WTC11 (cell line): ENCODE measurements around the gene CFAP300. TPM values are rescaled to one million over a fixed set of nuclear protein-coding genes. Genes with fewer than 3 reads are reported as not detected.

Experiments
- ATAC-seq: fragments of 200-7000 bp; cut with Tn5 transposase; 2 replicates; pipeline ENCODE4 v1.10.0; 2021; ENCODE audit warnings: mild to moderate bottlenecking, moderate library complexity
- CTCF ChIA-PET: fragments of 300-600 bp; sonication (Branson Sonifier 250); formaldehyde crosslinking; loops from one replicate; lab custom pipeline; 2021; ENCODE audit warnings: antibody characterized with exemption; lab: Charles Lee
- POLR2A ChIA-PET: fragments of 350-600 bp; sonication (Branson Sonifier 250); formaldehyde crosslinking; loops from one replicate; lab custom pipeline; 2021; ENCODE audit warnings: antibody characterized with exemption; lab: Charles Lee
- DNase-seq: peaks from one replicate; pipeline ENCODE4 v3.0.0; 2021; ENCODE audit warnings: low spot score
- H3K27ac Mint-ChIP-seq: 2 replicates; pipeline ENCODE4 v1.8.0; 2021; ENCODE audit warnings: mixed read lengths
- H3K27me3 Mint-ChIP-seq: 2 replicates; pipeline ENCODE4 v1.8.0; 2021; ENCODE audit warnings: low read depth, mild to moderate bottlenecking, moderate library complexity, mixed read lengths
- H3K36me3 Mint-ChIP-seq: 2 replicates; pipeline ENCODE4 v1.8.0; 2021; ENCODE audit warnings: mixed read lengths
- H3K4me1 Mint-ChIP-seq: 2 replicates; pipeline ENCODE4 v1.8.0; 2022; ENCODE audit warnings: mixed read lengths
- H3K4me3 Mint-ChIP-seq: 2 replicates; pipeline ENCODE4 v1.8.0; 2021; ENCODE audit warnings: mild to moderate bottlenecking, moderate library complexity, mixed read lengths
- H3K9me3 Mint-ChIP-seq: 2 replicates; pipeline ENCODE4 v1.8.0; 2021; ENCODE audit warnings: mixed read lengths
- CBFB ChIP-seq: sonication (generic); formaldehyde crosslinking; IDR thresholded peaks from 2 replicates; pipeline ENCODE4 v1.8.1; 2022; ENCODE audit warnings: mild to moderate bottlenecking, low read depth, missing genetic modification reagents
- CTCF ChIP-seq: fragments of 200-600 bp; IDR thresholded peaks from 2 replicates; pipeline ENCODE4 v1.8.0; 2022; ENCODE audit warnings: antibody characterized with exemption
- FOXK1 ChIP-seq: sonication (generic); formaldehyde crosslinking; IDR thresholded peaks from 2 replicates; pipeline ENCODE4 v1.8.0; 2022; ENCODE audit warnings: mild to moderate bottlenecking, moderate library complexity, missing genetic modification reagents
- GABPB1 ChIP-seq: sonication (generic); formaldehyde crosslinking; IDR thresholded peaks from 2 replicates; pipeline ENCODE4 v1.8.1; 2023; ENCODE audit warnings: mild to moderate bottlenecking, missing genetic modification reagents
- GRHL2 ChIP-seq: fragments of 250-450 bp; sonication (Bioruptor Pico); IDR thresholded peaks from 2 replicates; pipeline ENCODE4 v1.8.0; 2022; ENCODE audit warnings: mild to moderate bottlenecking, moderate library complexity; ENCODE audit not compliant: insufficient replicate concordance, severe bottlenecking
- PRDM15 ChIP-seq: sonication (generic); formaldehyde crosslinking; IDR thresholded peaks from 2 replicates; pipeline ENCODE4 v1.8.0; 2022; ENCODE audit warnings: missing genetic modification reagents
- PRRX2 ChIP-seq: fragments of 250-450 bp; sonication (Bioruptor Pico); IDR thresholded peaks from 2 replicates; pipeline ENCODE4 v1.8.0; 2021; ENCODE audit warnings: mild to moderate bottlenecking
- TEAD1 ChIP-seq: sonication (generic); formaldehyde crosslinking; IDR thresholded peaks from 2 replicates; pipeline ENCODE4 v1.8.0; 2022; ENCODE audit warnings: mild to moderate bottlenecking, missing genetic modification reagents
- TEAD4 ChIP-seq: sonication (generic); formaldehyde crosslinking; IDR thresholded peaks from 2 replicates; pipeline ENCODE4 v1.8.0; 2022; ENCODE audit warnings: mild to moderate bottlenecking, missing genetic modification reagents
- total RNA-seq: library from RNA; stranded (reverse); gene quantifications from 3 replicates; pipeline ENCODE4 v1.2.3, GENCODE V29; 2021
- TF ChIP-seq, protein P1 (sequence below): fragments of 250-450 bp; sonication (Bioruptor Pico); IDR thresholded peaks from 2 replicates; pipeline ENCODE4 v2.1.2; 2022; ENCODE audit warnings: mild to moderate bottlenecking, moderate library complexity
- TF ChIP-seq, protein P2 (sequence below): sonication (generic); formaldehyde crosslinking; IDR thresholded peaks from 2 replicates; pipeline ENCODE4 v1.8.1; 2022; ENCODE audit warnings: low read depth, mild to moderate bottlenecking, moderate library complexity, missing genetic modification reagents, borderline replicate concordance

Gene CFAP300
- total RNA-seq, 1 experiment from 2014 or later: 1.1 TPM

DNA sequence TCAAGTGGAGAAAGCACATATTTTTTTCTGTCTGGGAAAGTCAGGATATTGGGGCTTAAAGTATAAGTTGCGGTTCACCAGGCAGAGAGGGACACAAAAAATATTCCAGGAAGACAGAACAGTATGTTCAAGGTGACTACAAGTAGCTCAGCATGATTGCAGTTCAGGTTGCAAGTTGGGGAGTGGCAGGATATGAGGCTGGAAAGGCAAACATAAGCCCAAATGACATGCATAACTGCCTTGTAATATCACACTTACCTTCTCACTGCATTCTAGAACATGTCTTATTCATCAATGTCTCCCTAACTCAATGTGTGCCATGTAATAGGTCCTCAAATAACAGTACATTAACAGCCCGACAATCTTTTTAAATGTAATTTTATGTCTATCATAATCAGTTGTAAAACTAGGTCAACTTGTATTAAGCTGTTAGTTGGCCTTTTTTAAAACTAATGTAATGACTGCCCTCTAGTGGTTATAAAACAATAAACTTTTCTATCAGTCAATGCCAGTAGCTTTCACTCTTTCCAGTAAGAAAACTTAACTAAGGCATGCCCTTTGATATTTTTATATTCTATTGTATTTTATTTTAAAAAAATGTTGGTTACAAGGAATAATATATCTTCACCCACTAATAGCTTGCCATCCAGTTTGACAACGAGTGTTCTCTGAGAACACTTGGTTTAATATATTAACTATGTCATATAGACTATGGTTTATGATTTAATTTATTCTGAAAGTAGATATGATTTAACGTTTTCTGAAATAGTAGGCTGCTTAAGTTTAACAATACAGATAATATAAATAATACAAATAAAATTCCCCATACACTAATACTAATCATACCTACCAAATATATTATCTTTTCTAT, 39.4 kb upstream of the CFAP300 start:
- H3K9me3 Mint-ChIP-seq: no peaks in the 10 kb centered on the region
- POLR2A ChIA-PET: no interaction called here
- TF ChIP-seq PRDM15 (no peak), TEAD1 (CRISPR knock-in tag) (no peak), CTCF (peak; percentile 34), GABPB1 (CRISPR knock-in tag) (0 out of 2 replicates have a peak, but pooled peaks have one; percentile 28)
- TF ChIP-seq, protein P1, sequence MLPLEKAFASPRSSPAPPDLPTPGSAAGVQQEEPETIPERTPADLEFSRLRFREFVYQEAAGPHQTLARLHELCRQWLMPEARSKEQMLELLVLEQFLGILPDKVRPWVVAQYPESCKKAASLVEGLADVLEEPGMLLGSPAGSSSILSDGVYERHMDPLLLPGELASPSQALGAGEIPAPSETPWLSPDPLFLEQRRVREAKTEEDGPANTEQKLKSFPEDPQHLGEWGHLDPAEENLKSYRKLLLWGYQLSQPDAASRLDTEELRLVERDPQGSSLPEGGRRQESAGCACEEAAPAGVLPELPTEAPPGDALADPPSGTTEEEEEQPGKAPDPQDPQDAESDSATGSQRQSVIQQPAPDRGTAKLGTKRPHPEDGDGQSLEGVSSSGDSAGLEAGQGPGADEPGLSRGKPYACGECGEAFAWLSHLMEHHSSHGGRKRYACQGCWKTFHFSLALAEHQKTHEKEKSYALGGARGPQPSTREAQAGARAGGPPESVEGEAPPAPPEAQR (CRISPR knock-in tag): no peak
- TF ChIP-seq, all 79 proteins: peak for 2
- no peaks in the 10 kb centered on the region for H3K36me3 Mint-ChIP-seq
- DNase-seq (no peak), ATAC-seq (no peak)
- no peaks in the 10 kb centered on the region; the same call in 1 of the 2 replicates for H3K27me3 Mint-ChIP-seq
- H3K4me3 Mint-ChIP-seq: no peak overlapping the region
- CTCF ChIA-PET: interaction anchor here (0.6 to 4.0 kb wide), 33 partner anchors 8 to 600 kb away, joined by 3 to 116 read pairs (median 4); partner anchors contain the start of genes CEP126 and CFAP300
- H3K27ac Mint-ChIP-seq: no peak overlapping the region
- H3K4me1 Mint-ChIP-seq: peaks cover 6% of the 10 kb centered on the region

GRCh38 chr11:102010776-102011494, 36.3 kb upstream of the CFAP300 start:
- POLR2A ChIA-PET: interaction anchor here (0.7 to 1.0 kb wide), 2 partner anchors 100 to 144 kb away, joined by 3 read pairs; no protein-coding TSS in a partner anchor
- peak; percentile 79 for DNase-seq

DNA sequence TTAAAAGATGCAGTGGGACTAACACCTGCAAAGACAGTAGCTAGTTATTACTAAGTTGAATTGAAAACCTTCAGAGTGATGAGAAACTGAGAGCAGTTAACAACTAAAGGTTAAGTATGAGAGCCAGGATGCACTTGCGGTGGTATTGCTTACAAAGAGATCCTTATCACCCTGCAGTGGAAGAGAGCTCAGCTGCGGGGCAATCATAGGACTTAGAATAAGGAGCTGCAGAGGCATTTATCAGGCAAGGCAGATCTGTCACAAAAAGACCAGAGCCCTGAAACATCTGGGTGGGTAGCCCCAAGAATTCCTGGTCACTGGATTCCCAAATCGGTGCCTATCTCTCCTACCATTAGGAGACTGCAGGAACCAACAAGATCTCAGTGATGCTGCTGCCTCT, 34.3 kb upstream of the CFAP300 start:
- DNase-seq (no peak), ATAC-seq (no peak)
- Mint-ChIP-seq H3K9me3 (no peaks in the 10 kb centered on the region), H3K27me3 (no peaks in the 10 kb centered on the region; the same call in 1 of the 2 replicates), H3K36me3 (no peaks in the 10 kb centered on the region), H3K27ac (no peak overlapping the region), H3K4me1 (0 out of 2 replicates have a peak, but pooled peaks cover 2% of the 10 kb centered on the region), H3K4me3 (no peak overlapping the region)
- TF ChIP-seq FOXK1: no peak
- ChIA-PET POLR2A (no interaction called here), CTCF (interaction anchor here (0.9 kb wide), 1 partner anchor 152 kb away, joined by 3 read pairs; no protein-coding TSS in a partner anchor)

More at GRCh38 chr11:102010776-102011494, 36.3 kb upstream of the CFAP300 start:
- no peak overlapping the region for H3K27ac Mint-ChIP-seq
- no peak overlapping the region for H3K4me3 Mint-ChIP-seq
- H3K4me1 Mint-ChIP-seq: peaks cover 2% of the 10 kb centered on the region; the same call in 1 of the 2 replicates
- no peaks in the 10 kb centered on the region; the same call in 1 of the 2 replicates for H3K27me3 Mint-ChIP-seq
- H3K9me3 Mint-ChIP-seq: no peaks in the 10 kb centered on the region
- ATAC-seq: peak; percentile 99
- TF ChIP-seq, protein P2, sequence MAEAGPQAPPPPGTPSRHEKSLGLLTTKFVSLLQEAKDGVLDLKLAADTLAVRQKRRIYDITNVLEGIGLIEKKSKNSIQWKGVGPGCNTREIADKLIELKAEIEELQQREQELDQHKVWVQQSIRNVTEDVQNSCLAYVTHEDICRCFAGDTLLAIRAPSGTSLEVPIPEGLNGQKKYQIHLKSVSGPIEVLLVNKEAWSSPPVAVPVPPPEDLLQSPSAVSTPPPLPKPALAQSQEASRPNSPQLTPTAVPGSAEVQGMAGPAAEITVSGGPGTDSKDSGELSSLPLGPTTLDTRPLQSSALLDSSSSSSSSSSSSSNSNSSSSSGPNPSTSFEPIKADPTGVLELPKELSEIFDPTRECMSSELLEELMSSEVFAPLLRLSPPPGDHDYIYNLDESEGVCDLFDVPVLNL: no peak
- TF ChIP-seq GRHL2 (CRISPR knock-in tag) (no peak), TEAD4 (CRISPR knock-in tag) (0 out of 2 replicates have a peak, but pooled peaks have one; percentile 23), PRRX2 (CRISPR knock-in tag) (no peak), CBFB (CRISPR knock-in tag) (no peak)
- CTCF ChIA-PET: interaction anchor here (1.0 kb wide), 1 partner anchor 258 kb away, joined by 3 read pairs; no protein-coding TSS in a partner anchor
- no peaks in the 10 kb centered on the region for H3K36me3 Mint-ChIP-seq
